Keratinocyte (primary cell): ENCODE data around the gene FXYD1. TPM values are rescaled to one million over a fixed set of nuclear protein-coding genes. Genes with fewer than 3 reads are reported as not detected.

ENCODE experiments used
- DNase-seq: peaks from one replicate; pipeline ENCODE4 v3.0.0-alpha.2; 2011; ENCODE audit warnings: low read depth, missing footprints, low spot score
- FAIRE-seq: peaks from 2 replicates; lab custom pipeline; 2011; peaks lifted over from hg19 to GRCh38; lab: Jason Lieb, UNC
- H2AFZ ChIP-seq: 2 replicates; pipeline ENCODE4 v1.6.0; 2012; ENCODE audit warnings: low read length, control low read depth, inconsistent platforms; ENCODE audit not compliant: control insufficient read depth
- H3K27ac ChIP-seq: 2 replicates; pipeline ENCODE4 v1.5.1; 2011; ENCODE audit warnings: low read length; ENCODE audit not compliant: control insufficient read depth, insufficient read depth
- H3K27me3 ChIP-seq: 3 replicates; pipeline ENCODE4 v1.6.0; 2011; ENCODE audit warnings: low read length; ENCODE audit not compliant: control insufficient read depth, insufficient read depth; ENCODE audit errors: extremely low read depth
- H3K36me3 ChIP-seq, 2 experiments: 2 replicates in 1 of 2; 3 replicates in 1 of 2; pipeline ENCODE4 v1.5.1; 2011; ENCODE audit warnings: low read length in 2 of 2, mild to moderate bottlenecking in 1 of 2; ENCODE audit not compliant: control insufficient read depth in 2 of 2, insufficient read depth in 2 of 2; ENCODE audit errors: extremely low read depth in 1 of 2
- H3K4me1 ChIP-seq: 3 replicates; pipeline ENCODE4 v1.5.1; 2011; ENCODE audit warnings: low read length; ENCODE audit not compliant: control insufficient read depth, insufficient read depth; ENCODE audit errors: extremely low read depth
- H3K4me2 ChIP-seq: 3 replicates; pipeline ENCODE4 v1.6.0; 2011; ENCODE audit warnings: low read depth, low read length; ENCODE audit not compliant: control insufficient read depth, insufficient read depth; ENCODE audit errors: extremely low read depth
- H3K4me3 ChIP-seq, 3 experiments: fragments of 200-600 bp in 1 of 3; sonication (generic) in 1 of 3; 2 replicates in 2 of 3; 3 replicates in 1 of 3; pipeline ENCODE4 v1.5.1; 2011 to 2016; ENCODE audit warnings: low read length in 3 of 3, mild to moderate bottlenecking in 3 of 3, control low read depth in 2 of 3, inconsistent platforms in 1 of 3, low read depth in 1 of 3, mixed read lengths in 1 of 3, mixed run types in 1 of 3, moderate library complexity in 1 of 3; ENCODE audit not compliant: control insufficient read depth in 2 of 3, insufficient read depth in 2 of 3; ENCODE audit errors: extremely low read depth in 1 of 3
- H3K79me2 ChIP-seq: 2 replicates; pipeline ENCODE4 v1.6.0; 2012; ENCODE audit warnings: low read length; ENCODE audit not compliant: control insufficient read depth, insufficient read depth
- H3K9ac ChIP-seq: 3 replicates; pipeline ENCODE4 v1.6.0; 2011; ENCODE audit warnings: low read length; ENCODE audit not compliant: control insufficient read depth, insufficient read depth; ENCODE audit errors: extremely low read depth
- H3K9me1 ChIP-seq: 3 replicates; pipeline ENCODE4 v1.6.0; 2011; ENCODE audit warnings: low read length; ENCODE audit not compliant: control insufficient read depth, insufficient read depth; ENCODE audit errors: extremely low read depth
- H3K9me3 ChIP-seq: 2 replicates; pipeline ENCODE4 v1.5.1; 2012; ENCODE audit warnings: low read depth, low read length; ENCODE audit not compliant: control insufficient read depth
- H4K20me1 ChIP-seq: 3 replicates; pipeline ENCODE4 v1.6.0; 2011; ENCODE audit warnings: low read length; ENCODE audit not compliant: control insufficient read depth, insufficient read depth; ENCODE audit errors: extremely low read depth
- CTCF ChIP-seq, 3 experiments: IDR thresholded peaks in 1 of 3; conservative IDR thresholded peaks in 1 of 3; optimal IDR thresholded peaks in 1 of 3; 2 replicates in 2 of 3; 3 replicates in 1 of 3; pipeline versions ENCODE3 to v1.5.1; 2011; ENCODE audit warnings: low read length in 3 of 3, mild to moderate bottlenecking in 3 of 3, moderate library complexity in 2 of 3, control low read depth in 1 of 3, inconsistent platforms in 1 of 3; ENCODE audit not compliant: insufficient read depth in 2 of 3; ENCODE audit errors: extremely low read depth in 1 of 3
- EZH2 ChIP-seq: IDR thresholded peaks from one replicate; pipeline ENCODE4 v1.6.1; 2012; ENCODE audit warnings: inconsistent platforms, mild to moderate bottlenecking, low read length, moderate library complexity
- dilution Hi-C: fragments of 300-500 bp; cut with MboI; formaldehyde crosslinking; loops from one replicate; pipeline ENCODE4 v1.7.0; 2020; ENCODE audit warnings: low sequenced_read_pairs; ENCODE audit not compliant: extremely low pct_ligation_motif_present
- polyA plus RNA-seq, 5 experiments: library from polyadenylated mRNA; depleted of rRNA in 3 of 5; stranded (reverse) in 3 of 5; stranded (forward) in 1 of 5; unstranded in 1 of 5; fragments of >200 nt; gene quantifications; 1 replicate in 1 of 5; 2 replicates in 3 of 5; 3 replicates in 1 of 5; pipeline versions ENCODE4 v1.2.1 to v1.2.3, GENCODE V29; 2011 to 2012; ENCODE audit warnings: missing spikeins in 2 of 5, low read depth in 1 of 5, low replicate concordance in 1 of 5

The FXYD1 gene
- polyA plus RNA-seq, 1 donor (not counting 4 experiments of a cell fraction or from before 2014, with no cell fraction given): 0.14 TPM

GRCh38 chr19:35161434-35161743, 22.8 kb downstream of the FXYD1 start:
- Histone ChIP-seq H3K9me1 (no peaks in the 10 kb centered on the region), H4K20me1 (no peaks in the 10 kb centered on the region), H3K27ac (no peak overlapping the region), H3K9ac (no peak overlapping the region), H3K27me3 (no peaks in the 10 kb centered on the region), H3K36me3 (peaks cover 43 to 81% of the 10 kb centered on the region in 2 experiments), H3K79me2 (peaks cover 21% of the 10 kb centered on the region), H3K4me3 (no peak overlapping the region), H3K4me1 (peaks cover 19% of the 10 kb centered on the region), H3K4me2 (no peak overlapping the region), H2AFZ (no peak overlapping the region), H3K9me3 (peaks cover 30% of the 10 kb centered on the region)
- no peak for TF ChIP-seq CTCF (optimal IDR thresholded peaks at IDR 0.05 in 1 of 3, IDR thresholded peaks at IDR 0.05 in 1 of 3, conservative IDR thresholded peaks at IDR 0.05 in 1 of 3; ENCODE audit: extremely low read depth in 1 of 3, insufficient read depth in 2 of 3, low read length in 3 of 3)
- TF ChIP-seq EZH2: no peak
- FAIRE-seq: no peak
- no peak for DNase-seq
- dilution Hi-C loops: no loop called here

- H4K20me1 ChIP-seq: no peaks in the 10 kb centered on the region
- H3K9ac ChIP-seq: peak overlapping the region; percentile 48
- H3K36me3 ChIP-seq: peaks cover 38 to 77% of the 10 kb centered on the region in 2 experiments
- H3K27me3 ChIP-seq: no peaks in the 10 kb centered on the region
- TF ChIP-seq CTCF (optimal IDR thresholded peaks at IDR 0.05 in 1 of 3, IDR thresholded peaks at IDR 0.05 in 1 of 3, conservative IDR thresholded peaks at IDR 0.05 in 1 of 3; ENCODE audit: extremely low read depth in 1 of 3, insufficient read depth in 2 of 3, low read length in 3 of 3): no peak
- TF ChIP-seq EZH2: no peak
- peak overlapping the region; percentile 71 for H3K27ac ChIP-seq
- peak overlapping the region in 1 of 3 experiments; percentile 7 for H3K4me3 ChIP-seq
- FAIRE-seq (peak; percentile 99), DNase-seq (peak; percentile 95)
- H3K9me3 ChIP-seq: peaks cover 34% of the 10 kb centered on the region
- dilution Hi-C loops: no loop called here
- H3K4me2 ChIP-seq: peak overlapping the region; percentile 29
- H2AFZ ChIP-seq: no peak overlapping the region
- peaks cover 9% of the 10 kb centered on the region for H3K79me2 ChIP-seq
- peaks cover 2% of the 10 kb centered on the region for H3K9me1 ChIP-seq
- H3K4me1 ChIP-seq: peaks cover 24% of the 10 kb centered on the region
These were observed 24.1 kb downstream of the FXYD1 start for GRCh38 chr19:35162471-35163326.
